Measurements from ENCODE around the gene GMEB1.

GRCh38 chr1:28716336-28716735 is 47.8 kb downstream of the GMEB1 start:
- TF ChIP-seq EZH2 (IDR thresholded peaks at IDR 0.05; ENCODE audit: low read depth, unreplicated experiment) (no peak), POLR2AphosphoS5 (IDR thresholded peaks at IDR 0.05; ENCODE audit: low read depth) (no peak), CTCF (conservative IDR thresholded peaks at IDR 0.05; ENCODE audit: low read depth in 2 of 2) (no peak)

Measured in GM23338 (cell line).